ENCODE data around the gene CD93.

Gene CD93

GRCh38 chr20:23121751-23122320, 35.7 kb upstream of the CD93 start:
- Histone ChIP-seq H3K36me3 (no peaks in the 10 kb centered on the region), H3K9ac (no peak overlapping the region), H3K4me1 (peaks cover 95% of the 10 kb centered on the region), H3K4me3 (no peak overlapping the region), H3K4me2 (peak overlapping the region; percentile 83), H3K27ac (peak overlapping the region; percentile 38; the same call in 1 of the 2 replicates), H3K27me3 (no peaks in the 10 kb centered on the region), H3K9me3 (no peaks in the 10 kb centered on the region), H4K20me1 (no peaks in the 10 kb centered on the region)
- no peak for TF ChIP-seq Cebpa-rat (IDR thresholded peaks at IDR 0.05)

DNA sequence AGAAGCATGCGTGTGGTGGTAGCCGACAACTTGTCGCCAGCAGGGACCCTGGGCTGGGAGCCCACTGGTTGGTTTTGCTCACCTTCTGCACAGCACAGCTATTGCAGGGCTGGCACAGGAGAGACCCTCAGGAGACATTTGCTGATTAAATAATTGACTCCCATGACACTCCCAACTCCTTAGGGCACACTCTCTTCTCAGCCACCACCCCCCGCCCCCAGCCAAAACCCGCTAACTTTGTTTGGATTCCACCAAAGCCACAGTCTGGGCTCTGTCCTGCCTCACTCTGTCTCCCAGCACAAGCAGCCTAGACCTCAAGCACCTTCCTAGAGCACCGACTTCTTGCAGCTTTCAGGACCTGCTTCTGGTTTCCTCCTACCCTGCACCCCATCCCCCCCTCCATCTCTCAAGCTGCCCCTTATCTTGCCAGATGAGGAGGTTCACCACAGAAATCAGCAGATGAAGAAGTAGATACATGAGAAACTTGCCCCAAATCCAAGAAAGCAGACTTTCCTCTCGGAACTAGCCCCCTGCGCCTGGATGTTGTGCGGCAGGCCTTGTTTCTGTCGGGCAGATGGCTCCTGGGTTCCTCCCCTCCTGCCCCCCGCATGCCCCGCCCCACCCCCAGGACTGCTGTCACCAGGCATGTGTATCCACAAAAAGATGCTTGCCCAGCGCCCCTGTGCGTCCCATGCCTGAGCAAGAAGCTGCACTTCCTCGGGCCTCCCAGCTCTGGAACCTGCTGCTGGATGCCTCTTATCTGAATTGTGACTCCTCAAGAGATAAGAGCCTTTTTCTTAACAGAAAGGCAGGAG, 35.0 kb upstream of the CD93 start:
- Histone ChIP-seq H3K4me1 (peaks cover 95% of the 10 kb centered on the region), H3K27me3 (no peaks in the 10 kb centered on the region), H3K27ac (peak overlapping the region; percentile 69), H4K20me1 (no peaks in the 10 kb centered on the region), H3K36me3 (no peaks in the 10 kb centered on the region), H3K4me2 (peak overlapping the region; percentile 83), H3K9me3 (no peaks in the 10 kb centered on the region), H3K9ac (0 out of 2 replicates have a peak overlapping the region, but pooled peaks have one; percentile 13), H3K4me3 (0 out of 2 replicates have a peak overlapping the region, but pooled peaks have one; percentile 14)
- TF ChIP-seq Cebpa-rat (IDR thresholded peaks at IDR 0.05), result no peak

DNA sequence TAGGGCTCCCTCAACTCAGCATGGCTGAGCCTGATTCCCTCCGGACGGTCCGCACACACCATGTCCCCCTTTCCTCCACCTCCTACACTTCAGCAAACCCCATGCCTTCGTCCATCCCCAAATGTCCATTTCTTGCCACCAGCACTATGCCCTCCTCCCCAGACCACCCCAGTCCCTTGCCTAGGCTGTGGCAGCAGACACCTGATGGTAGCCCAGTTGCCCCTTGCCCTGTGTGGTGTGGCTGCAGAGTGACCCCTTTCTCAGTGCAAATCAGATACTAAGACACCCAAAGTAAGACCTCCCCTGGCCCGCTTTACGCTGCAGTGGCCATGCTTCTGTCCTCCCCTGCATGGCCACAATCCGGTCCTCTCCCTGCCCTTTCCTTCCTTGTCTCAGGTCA, 34.1 kb upstream of the CD93 start:
- H3K9me3 ChIP-seq, result no peaks in the 10 kb centered on the region
- peak overlapping the region; percentile 83 for H3K4me2 ChIP-seq
- H3K27me3 ChIP-seq, result no peaks in the 10 kb centered on the region
- no peaks in the 10 kb centered on the region for H3K36me3 ChIP-seq
- no peak overlapping the region for H3K9ac ChIP-seq
- peak overlapping the region; percentile 69 for H3K27ac ChIP-seq
- H3K4me1 ChIP-seq, result peaks cover 87% of the 10 kb centered on the region
- H3K4me3 ChIP-seq, result no peak overlapping the region
- TF ChIP-seq Cebpa-rat (IDR thresholded peaks at IDR 0.05), result no peak
- no peaks in the 10 kb centered on the region for H4K20me1 ChIP-seq

GRCh38 chr20:23119456-23120216, 33.5 kb upstream of the CD93 start:
- no peaks in the 10 kb centered on the region for H3K9me3 ChIP-seq

GRCh38 chr20:23118766-23119165, 32.6 kb upstream of the CD93 start:
- Histone ChIP-seq H3K4me2 (peak overlapping the region; percentile 83), H3K4me3 (no peak overlapping the region), H3K9ac (peak overlapping the region; percentile 45; the same call in 1 of the 2 replicates), H3K9me3 (no peaks in the 10 kb centered on the region), H3K4me1 (peaks cover 84% of the 10 kb centered on the region), H3K36me3 (no peaks in the 10 kb centered on the region), H3K27ac (peak overlapping the region; percentile 69; the same call in 1 of the 2 replicates), H3K27me3 (no peaks in the 10 kb centered on the region), H4K20me1 (no peaks in the 10 kb centered on the region)
- no peak for TF ChIP-seq Cebpa-rat (IDR thresholded peaks at IDR 0.05)

More at GRCh38 chr20:23119456-23120216, 33.5 kb upstream of the CD93 start:
- H3K36me3 ChIP-seq, result no peaks in the 10 kb centered on the region
- H3K4me3 ChIP-seq, result no peak overlapping the region
- H3K4me2 ChIP-seq, result peak overlapping the region; percentile 83
- H3K9ac ChIP-seq, result no peak overlapping the region
- TF ChIP-seq Cebpa-rat (IDR thresholded peaks at IDR 0.05), result no peak
- H4K20me1 ChIP-seq, result no peaks in the 10 kb centered on the region
- H3K27ac ChIP-seq, result peak overlapping the region; percentile 69
- H3K27me3 ChIP-seq, result no peaks in the 10 kb centered on the region
- H3K4me1 ChIP-seq, result peaks cover 84% of the 10 kb centered on the region

- Histone ChIP-seq H4K20me1 (no peaks in the 10 kb centered on the region), H3K4me3 (no peak overlapping the region), H3K4me2 (peak overlapping the region; percentile 83), H3K36me3 (no peaks in the 10 kb centered on the region), H3K4me1 (peaks cover 84% of the 10 kb centered on the region), H3K27ac (peak overlapping the region; percentile 69; the same call in 1 of the 2 replicates), H3K9ac (peak overlapping the region; percentile 45; the same call in 1 of the 2 replicates), H3K27me3 (no peaks in the 10 kb centered on the region), H3K9me3 (no peaks in the 10 kb centered on the region)
- TF ChIP-seq Cebpa-rat (IDR thresholded peaks at IDR 0.05), result no peak
Measured at GRCh38 chr20:23118144-23118543, 32.0 kb upstream of the CD93 start.

DNA sequence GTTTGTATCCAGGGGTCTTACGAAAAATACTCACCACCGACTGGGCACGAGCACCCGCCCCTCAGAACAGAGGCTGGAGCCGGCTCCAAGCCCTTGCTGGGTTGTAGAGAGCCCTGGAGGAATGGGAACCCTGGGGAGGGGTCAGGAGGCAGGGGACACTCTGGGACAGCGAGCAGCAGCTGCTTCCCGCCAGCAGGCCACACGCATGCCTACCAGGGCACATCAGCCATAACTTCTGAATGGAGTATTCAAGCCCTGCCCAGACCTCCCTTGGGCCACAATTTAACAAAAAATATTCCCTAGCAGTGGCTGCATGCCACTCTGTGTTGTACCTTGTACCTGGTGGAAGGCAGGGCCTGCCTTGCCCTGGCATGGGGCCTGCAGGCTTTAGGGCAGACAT, 31.6 kb upstream of the CD93 start:
- Histone ChIP-seq H4K20me1 (no peaks in the 10 kb centered on the region), H3K4me1 (peaks cover 86% of the 10 kb centered on the region), H3K4me3 (no peak overlapping the region), H3K9me3 (no peaks in the 10 kb centered on the region), H3K27ac (peak overlapping the region; percentile 69; the same call in 1 of the 2 replicates), H3K27me3 (no peaks in the 10 kb centered on the region), H3K9ac (peak overlapping the region; percentile 45; the same call in 1 of the 2 replicates), H3K4me2 (peak overlapping the region; percentile 83), H3K36me3 (no peaks in the 10 kb centered on the region)
- TF ChIP-seq Cebpa-rat (IDR thresholded peaks at IDR 0.05), result no peak

- peak overlapping the region; percentile 13; the same call in 1 of the 2 replicates for H3K27ac ChIP-seq
- H3K36me3 ChIP-seq, result no peaks in the 10 kb centered on the region
- H3K4me2 ChIP-seq, result peak overlapping the region; percentile 46
- H3K9me3 ChIP-seq, result no peaks in the 10 kb centered on the region
- peaks cover 89% of the 10 kb centered on the region for H3K4me1 ChIP-seq
- no peaks in the 10 kb centered on the region for H4K20me1 ChIP-seq
- TF ChIP-seq Cebpa-rat (IDR thresholded peaks at IDR 0.05), result no peak
- H3K4me3 ChIP-seq, result no peak overlapping the region
- H3K27me3 ChIP-seq, result no peaks in the 10 kb centered on the region
- no peak overlapping the region for H3K9ac ChIP-seq
Measured at GRCh38 chr20:23116311-23117089, 30.4 kb upstream of the CD93 start.

DNA sequence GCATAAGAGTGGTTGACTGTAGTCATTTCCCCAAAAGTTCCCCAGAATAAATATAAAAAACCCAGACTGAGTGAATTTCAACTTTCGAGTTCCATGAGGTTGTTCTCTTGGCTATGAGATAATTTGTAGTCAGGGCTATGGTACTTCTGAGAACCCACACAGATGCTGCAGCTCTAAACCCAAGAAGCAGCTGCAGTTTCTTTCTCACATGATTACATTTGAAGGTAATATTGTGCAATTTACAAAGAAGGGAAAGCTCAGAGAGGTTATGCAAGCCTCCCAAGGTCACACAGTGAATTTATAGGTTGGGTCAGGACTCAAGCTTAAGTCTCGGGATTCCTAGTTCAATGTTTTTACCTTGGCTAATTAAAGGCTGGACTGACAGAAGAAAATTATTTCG, 29.7 kb upstream of the CD93 start:
- Histone ChIP-seq H3K27me3 (no peaks in the 10 kb centered on the region), H3K27ac (no peak overlapping the region), H3K36me3 (no peaks in the 10 kb centered on the region), H4K20me1 (no peaks in the 10 kb centered on the region), H3K4me1 (peaks cover 89% of the 10 kb centered on the region), H3K4me2 (no peak overlapping the region), H3K9me3 (no peaks in the 10 kb centered on the region), H3K9ac (no peak overlapping the region), H3K4me3 (no peak overlapping the region)
- peak; percentile 79; the same call in 1 of the 2 replicates for TF ChIP-seq Cebpa-rat (IDR thresholded peaks at IDR 0.05)
